HepG2 (cell line): ENCODE results near the gene EHD4. TPM values are rescaled to one million over a fixed set of nuclear protein-coding genes. Genes with fewer than 3 reads are reported as not detected.

Source experiments
- ATAC-seq: fragments of 200-7000 bp; cut with Tn5 transposase; 3 replicates; pipeline ENCODE4 v1.9.1; 2020; ENCODE audit warnings: mild to moderate bottlenecking, moderate library complexity
- BruUV-seq: library from RNA; stranded (reverse); fragments of 400-500 nt; replicated peaks from 2 replicates; lab custom pipeline; 2021; lab: Mats Ljungman, UMichigan
- CTCF ChIA-PET: fragments of 300-600 bp; formaldehyde crosslinking; extraction: SDS; loops from one replicate; lab custom pipeline; 2021; ENCODE audit warnings: low total read pairs, inconsistent platforms, low intra/inter-chr PET ratio; lab: Yijun Ruan, JAX
- POLR2A ChIA-PET: fragments of 350-600 bp; sonication (Branson Sonifier 250); formaldehyde crosslinking; loops from one replicate; lab custom pipeline; 2020; ENCODE audit warnings: antibody characterized with exemption, inconsistent platforms; lab: Yijun Ruan, JAX
- DNase-seq: peaks from one replicate; pipeline ENCODE4 v3.0.0-alpha.2; 2015; ENCODE audit warnings: low spot score
- FAIRE-seq: peaks from 3 replicates; lab custom pipeline; 2011; peaks lifted over from hg19 to GRCh38; lab: Jason Lieb, UNC
- H2AFZ ChIP-seq: one replicate; pipeline ENCODE4 v1.6.1; 2011; ENCODE audit warnings: low read length, inconsistent platforms
- H3K27ac ChIP-seq: fragments of 300-600 bp; 3 replicates; pipeline ENCODE4 v1.8.0; 2011; ENCODE audit warnings: mixed run types, mild to moderate bottlenecking, mixed read lengths, low read length, inconsistent platforms; ENCODE audit not compliant: insufficient read depth; ENCODE audit errors: extremely low read length
- H3K27me3 ChIP-seq, 2 experiments: fragments of 200-600 bp in 1 of 2; 2 replicates in 1 of 2; 3 replicates in 1 of 2; pipeline versions ENCODE4 v1.6.0 to v1.8.0; 2011; ENCODE audit warnings: low read length in 2 of 2, mild to moderate bottlenecking in 2 of 2, moderate library complexity in 2 of 2, inconsistent platforms in 1 of 2; ENCODE audit not compliant: insufficient read depth in 2 of 2, control insufficient read depth in 1 of 2
- H3K36me3 ChIP-seq, 2 experiments: fragments of 200-600 bp in 1 of 2; replicated peaks in 1 of 2; 2 replicates in 1 of 2; 3 replicates in 1 of 2; pipeline versions ENCODE4 v1.5.1 to v1.8.0; 2011; ENCODE audit warnings: low read length in 2 of 2, inconsistent platforms in 1 of 2; ENCODE audit not compliant: insufficient read depth in 2 of 2, control insufficient read depth in 1 of 2
- H3K4me1 ChIP-seq: 2 replicates; pipeline ENCODE4 v1.5.1; 2012; ENCODE audit warnings: low read length, inconsistent platforms; ENCODE audit not compliant: insufficient read depth
- H3K4me2 ChIP-seq: 2 replicates; pipeline ENCODE4 v1.6.0; 2011; ENCODE audit warnings: low read depth, low read length, inconsistent platforms
- H3K4me3 ChIP-seq, 3 experiments: fragments of 200-600 bp in 1 of 3; sonication (generic), shearing (Covaris generic) in 1 of 3; replicated peaks in 1 of 3; 2 replicates each; pipeline ENCODE4 v1.5.1; 2011 to 2016; ENCODE audit warnings: low read length in 3 of 3, inconsistent platforms in 2 of 3, low read depth in 2 of 3, mild to moderate bottlenecking in 2 of 3, control low read depth in 1 of 3, mixed read lengths in 1 of 3; ENCODE audit not compliant: insufficient read depth in 1 of 3
- H3K79me2 ChIP-seq: one replicate; pipeline ENCODE4 v1.6.1; 2011; ENCODE audit warnings: low read length, inconsistent platforms; ENCODE audit not compliant: insufficient read depth
- H3K9ac ChIP-seq: 2 replicates; pipeline ENCODE4 v1.6.0; 2011; ENCODE audit warnings: mild to moderate bottlenecking, low read depth, low read length, inconsistent platforms; ENCODE audit not compliant: insufficient read depth
- H3K9me3 ChIP-seq: 2 replicates; pipeline ENCODE4 v1.5.1; 2012; ENCODE audit warnings: mild to moderate bottlenecking, low read length
- H4K20me1 ChIP-seq: 2 replicates; pipeline ENCODE4 v1.6.0; 2011; ENCODE audit warnings: inconsistent platforms, mild to moderate bottlenecking, low read length, moderate library complexity; ENCODE audit not compliant: insufficient read depth
- HDAC1 ChIP-seq: sonication (generic); formaldehyde crosslinking; IDR thresholded peaks from 2 replicates; pipeline ENCODE4 v1.5.1; 2020; ENCODE audit warnings: mild to moderate bottlenecking, missing genetic modification reagents
- KDM6A ChIP-seq: IDR thresholded peaks from 2 replicates; pipeline ENCODE4 v1.6.1; 2016; ENCODE audit warnings: low read depth
- MYNN ChIP-seq: sonication (generic); formaldehyde crosslinking; IDR thresholded peaks from 2 replicates; pipeline ENCODE4 v1.4.0; 2020; ENCODE audit warnings: mild to moderate bottlenecking, low read depth, missing genetic modification reagents
- U2AF2 ChIP-seq: fragments of 200-400 bp; formaldehyde crosslinking; IDR thresholded peaks from 2 replicates; pipeline ENCODE4 v1.6.1; 2017; ENCODE audit warnings: low read depth, mild to moderate bottlenecking, low read length
- ZEB1 ChIP-seq: IDR thresholded peaks from 2 replicates; pipeline ENCODE4 v1.6.1; 2012; ENCODE audit warnings: mild to moderate bottlenecking, low read depth, inconsistent platforms; ENCODE audit not compliant: insufficient replicate concordance
- ZFP90 ChIP-seq: sonication (generic); formaldehyde crosslinking; IDR thresholded peaks from 2 replicates; pipeline ENCODE4 v1.8.0; 2022; ENCODE audit warnings: missing genetic modification reagents, mild to moderate bottlenecking, inconsistent platforms, borderline replicate concordance
- ZNF33B ChIP-seq: sonication (generic); formaldehyde crosslinking; IDR thresholded peaks from 2 replicates; pipeline ENCODE4 v1.5.1; 2020; ENCODE audit warnings: mild to moderate bottlenecking, missing genetic modification reagents
- ZNF550 ChIP-seq: sonication (generic); formaldehyde crosslinking; IDR thresholded peaks from 2 replicates; pipeline ENCODE4 v1.4.0; 2020; ENCODE audit warnings: mild to moderate bottlenecking, missing genetic modification reagents, borderline replicate concordance
- ZNF557 ChIP-seq: sonication (generic); formaldehyde crosslinking; IDR thresholded peaks from 2 replicates; pipeline ENCODE4 v1.4.0; 2020; ENCODE audit warnings: missing genetic modification reagents
- ZNF75D ChIP-seq: sonication (generic); formaldehyde crosslinking; IDR thresholded peaks from 2 replicates; pipeline ENCODE4 v1.8.1; 2023; ENCODE audit warnings: missing genetic modification reagents, mild to moderate bottlenecking, borderline replicate concordance
- ZNF772 ChIP-seq: sonication (generic); formaldehyde crosslinking; IDR thresholded peaks from 2 replicates; pipeline ENCODE4 v1.5.0; 2020; ENCODE audit warnings: mild to moderate bottlenecking, missing genetic modification reagents
- WGBS: methylation state at CpG from one replicate; pipeline ENCODE4 v1.1.6; 2017; ENCODE audit warnings: low lambda C conversion rate; 5-methylcytosine and 5-hydroxymethylcytosine counted together
- in situ Hi-C: cut with HindIII; loops from 2 replicates; pipeline ENCODE4 v1.10.0; 2017; ENCODE audit warnings: low pct_unique_long_range_greater_than_20kb; ENCODE audit not compliant: extremely low pct_ligation_motif_present
- intact Hi-C: fragments of 100-400 bp; cut with micrococcal nuclease; formaldehyde crosslinking; loops from one replicate; pipeline ENCODE4 v1.10.0; 2022; ENCODE audit not compliant: unreplicated experiment
- polyA plus RNA-seq, 8 experiments: library from polyadenylated mRNA; depleted of rRNA in 3 of 8; stranded (reverse) in 7 of 8; unstranded in 1 of 8; fragments of >200 nt; fragmentation: Illumina TruSeq in 4 of 8; extraction: Trizol in 4 of 8; gene quantifications; 2 replicates each; pipeline versions ENCODE4 v1.2.1 to v1.2.3, GENCODE V29; 2011 to 2016; ENCODE audit warnings: low read depth in 4 of 8, missing spikeins in 1 of 8, mixed read lengths in 1 of 8; ENCODE audit not compliant: insufficient read depth in 1 of 8
- total RNA-seq, 5 experiments: library from RNA; depleted of rRNA; stranded (reverse); fragments of >200 nt; fragmentation: Illumina TruSeq; extraction: Trizol; gene quantifications; 2 replicates each; pipeline ENCODE4 v1.2.3, GENCODE V29; 2016; ENCODE audit warnings: low read depth in 1 of 5
- TF ChIP-seq, protein P1 (sequence below): sonication (generic); formaldehyde crosslinking; IDR thresholded peaks from 2 replicates; pipeline ENCODE4 v1.8.1; 2023; ENCODE audit warnings: mild to moderate bottlenecking, moderate library complexity, missing genetic modification reagents
- TF ChIP-seq, protein P2 (sequence below): sonication (generic); formaldehyde crosslinking; IDR thresholded peaks from 2 replicates; pipeline ENCODE4 v1.4.0; 2020; ENCODE audit warnings: missing genetic modification reagents

Gene EHD4
- total and polyA plus RNA-seq, 2 of the 13 experiments (the other 11 are each of a cell fraction or from before 2014, with no cell fraction given) = 3.1 to 4.8 TPM

DNA sequence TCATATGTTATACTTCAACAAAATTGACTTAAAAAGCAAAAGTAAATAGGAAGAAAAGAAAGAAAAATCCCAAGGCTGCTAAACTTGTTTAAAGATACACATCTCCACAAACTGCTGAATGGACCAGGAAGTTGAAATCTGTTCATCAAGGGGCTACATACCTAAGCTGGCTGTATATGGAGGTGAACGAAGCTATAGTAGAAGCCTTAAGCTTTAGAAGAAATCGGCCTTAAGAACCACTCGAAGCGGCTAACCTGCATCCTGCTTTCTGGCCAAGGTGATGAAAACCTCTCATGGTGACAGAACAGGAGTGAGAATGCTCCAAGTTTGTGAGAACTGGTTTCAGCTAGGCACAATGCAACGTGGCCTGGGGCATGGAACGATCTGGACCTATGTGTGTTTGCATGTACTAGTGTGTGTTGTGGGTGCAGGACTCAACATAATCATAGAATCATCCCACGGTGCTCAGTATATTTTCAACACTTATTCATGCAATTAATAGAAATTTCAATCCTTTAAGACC is 47.2 kb downstream of the EHD4 start (continued):
- no peak for TF ChIP-seq ZNF557

DNA sequence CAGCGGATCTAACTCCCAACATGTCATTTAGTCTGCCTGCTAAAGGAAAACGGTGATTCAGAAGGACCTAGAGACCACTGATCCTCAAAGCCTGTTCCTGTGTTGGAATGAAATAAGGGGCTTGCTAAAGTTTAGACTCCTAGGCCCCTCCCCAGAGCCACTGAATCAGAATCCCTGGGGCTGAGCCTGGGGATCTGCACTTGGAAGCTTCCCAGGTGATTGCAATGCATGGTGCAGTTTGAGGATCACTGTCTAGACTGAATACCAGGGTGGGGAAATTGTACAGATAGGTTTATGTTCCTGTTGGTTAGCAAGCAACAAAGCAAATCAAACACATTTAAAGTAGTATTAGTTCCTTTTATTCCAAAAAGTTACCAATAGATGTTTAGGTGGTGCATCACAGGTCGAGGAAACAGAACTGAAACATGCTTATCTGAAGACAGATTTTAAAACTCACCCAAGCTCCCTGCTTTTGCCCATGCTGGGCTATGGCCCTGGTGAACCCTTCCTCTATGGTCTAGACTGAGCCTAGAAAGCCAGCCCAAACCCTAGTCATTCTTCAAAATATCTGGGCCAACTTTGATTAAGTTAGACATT is 48.9 kb downstream of the EHD4 start:
- ChIA-PET POLR2A (no interaction called here), CTCF (no interaction called here)
- H3K27me3 ChIP-seq = no peaks in the 10 kb centered on the region
- WGBS = 100% methylated on average over 3 of the region's 3 CpGs
- no peak overlapping the region for H3K4me2 ChIP-seq
- no peaks in the 10 kb centered on the region for H3K9me3 ChIP-seq
- no peak overlapping the region for H3K9ac ChIP-seq
- FAIRE-seq (no peak), ATAC-seq (no peak), DNase-seq (no peak)
- no peak overlapping the region for H3K4me3 ChIP-seq
- peaks cover 0 to 4% of the 10 kb centered on the region in 2 experiments; a peak in 1 of 5 replicates for H3K36me3 ChIP-seq
- no peaks in the 10 kb centered on the region for H3K79me2 ChIP-seq
- intact Hi-C loops = no loop called here
- in situ Hi-C loops = no loop called here
- BruUV-seq = no TSS peak
- peaks cover 68% of the 10 kb centered on the region for H3K4me1 ChIP-seq
- TF ChIP-seq ZNF772 (CRISPR knock-in tag) (no peak), U2AF2 (no peak), ZNF33B (CRISPR knock-in tag) (no peak), ZNF550 (CRISPR knock-in tag) (no peak), KDM6A (no peak), ZEB1 (no peak), ZNF75D (CRISPR knock-in tag) (no peak), ZFP90 (CRISPR knock-in tag) (no peak), HDAC1 (no peak), MYNN (no peak)
- TF ChIP-seq, protein P1, sequence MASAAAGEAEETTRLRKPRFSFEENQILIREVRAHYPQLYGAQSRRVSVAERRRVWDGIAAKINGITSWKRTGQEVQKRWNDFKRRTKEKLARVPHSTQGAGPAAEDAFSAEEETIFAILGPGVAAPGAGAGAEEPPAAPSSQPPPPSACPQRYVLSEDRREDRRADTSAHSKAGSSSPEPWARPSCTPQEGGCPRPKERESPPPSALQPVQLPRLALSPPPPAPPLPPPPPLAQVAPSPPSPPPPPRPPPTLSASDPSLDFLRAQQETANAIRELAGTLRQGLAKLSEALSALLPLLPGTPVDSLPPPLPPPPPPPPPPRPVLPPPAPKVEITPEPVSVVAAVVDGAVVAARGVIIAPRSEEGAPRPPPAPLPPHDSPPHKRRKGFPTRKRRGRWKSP = no peak
- TF ChIP-seq, protein P2, sequence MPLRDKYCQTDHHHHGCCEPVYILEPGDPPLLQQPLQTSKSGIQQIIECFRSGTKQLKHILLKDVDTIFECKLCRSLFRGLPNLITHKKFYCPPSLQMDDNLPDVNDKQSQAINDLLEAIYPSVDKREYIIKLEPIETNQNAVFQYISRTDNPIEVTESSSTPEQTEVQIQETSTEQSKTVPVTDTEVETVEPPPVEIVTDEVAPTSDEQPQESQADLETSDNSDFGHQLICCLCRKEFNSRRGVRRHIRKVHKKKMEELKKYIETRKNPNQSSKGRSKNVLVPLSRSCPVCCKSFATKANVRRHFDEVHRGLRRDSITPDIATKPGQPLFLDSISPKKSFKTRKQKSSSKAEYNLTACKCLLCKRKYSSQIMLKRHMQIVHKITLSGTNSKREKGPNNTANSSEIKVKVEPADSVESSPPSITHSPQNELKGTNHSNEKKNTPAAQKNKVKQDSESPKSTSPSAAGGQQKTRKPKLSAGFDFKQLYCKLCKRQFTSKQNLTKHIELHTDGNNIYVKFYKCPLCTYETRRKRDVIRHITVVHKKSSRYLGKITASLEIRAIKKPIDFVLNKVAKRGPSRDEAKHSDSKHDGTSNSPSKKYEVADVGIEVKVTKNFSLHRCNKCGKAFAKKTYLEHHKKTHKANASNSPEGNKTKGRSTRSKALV (CRISPR knock-in tag) = no peak
- TF ChIP-seq, all 625 proteins: peak for 0
- no peak overlapping the region for H2AFZ ChIP-seq
- peaks cover 5% of the 10 kb centered on the region; the same call in 1 of the 2 replicates for H4K20me1 ChIP-seq
- no peak overlapping the region for H3K27ac ChIP-seq
